ENCODE results near the gene NUDT4B.
"Not testable (repeated sequence)": the region's sequence is repeated elsewhere in the genome, so short reads cannot be mapped to it uniquely, and the experiment has no call there.

GRCh38 chr1:148702242-148702641, 46.3 kb upstream of the NUDT4B start:
- TF ChIP-seq YY1 (IDR thresholded peaks at IDR 0.05; ENCODE audit: insufficient read depth, insufficient replicate concordance, low read depth, low read length); FOXK1 (CRISPR knock-in tag; IDR thresholded peaks at IDR 0.05; ENCODE audit: borderline replicate concordance, low read depth); CTCF (CRISPR knock-in tag; IDR thresholded peaks at IDR 0.05); TBP (CRISPR knock-in tag; IDR thresholded peaks at IDR 0.05); SMC3 (IDR thresholded peaks at IDR 0.05; ENCODE audit: low read length); RBM39 (IDR thresholded peaks at IDR 0.05; ENCODE audit: low read depth, low read length, poor library complexity, severe bottlenecking); EP300 (IDR thresholded peaks at IDR 0.05; ENCODE audit: low read depth in 2 of 2, low read length in 2 of 2); EP300 (CRISPR knock-in tag; IDR thresholded peaks at IDR 0.05; ENCODE audit: borderline replicate concordance); E2F5 (CRISPR knock-in tag; conservative IDR thresholded peaks at IDR 0.05); HOXA9 (CRISPR knock-in tag; IDR thresholded peaks at IDR 0.05; ENCODE audit: borderline replicate concordance); STAG1 (CRISPR knock-in tag; IDR thresholded peaks at IDR 0.05); ZNF451 (CRISPR knock-in tag; IDR thresholded peaks at IDR 0.05); MEF2D (CRISPR knock-in tag; IDR thresholded peaks at IDR 0.05); ZNF317 (CRISPR knock-in tag; IDR thresholded peaks at IDR 0.05): not testable (repeated sequence)
